Measurements from ENCODE around the gene EEF1A2.

EEF1A2 gene

DNA sequence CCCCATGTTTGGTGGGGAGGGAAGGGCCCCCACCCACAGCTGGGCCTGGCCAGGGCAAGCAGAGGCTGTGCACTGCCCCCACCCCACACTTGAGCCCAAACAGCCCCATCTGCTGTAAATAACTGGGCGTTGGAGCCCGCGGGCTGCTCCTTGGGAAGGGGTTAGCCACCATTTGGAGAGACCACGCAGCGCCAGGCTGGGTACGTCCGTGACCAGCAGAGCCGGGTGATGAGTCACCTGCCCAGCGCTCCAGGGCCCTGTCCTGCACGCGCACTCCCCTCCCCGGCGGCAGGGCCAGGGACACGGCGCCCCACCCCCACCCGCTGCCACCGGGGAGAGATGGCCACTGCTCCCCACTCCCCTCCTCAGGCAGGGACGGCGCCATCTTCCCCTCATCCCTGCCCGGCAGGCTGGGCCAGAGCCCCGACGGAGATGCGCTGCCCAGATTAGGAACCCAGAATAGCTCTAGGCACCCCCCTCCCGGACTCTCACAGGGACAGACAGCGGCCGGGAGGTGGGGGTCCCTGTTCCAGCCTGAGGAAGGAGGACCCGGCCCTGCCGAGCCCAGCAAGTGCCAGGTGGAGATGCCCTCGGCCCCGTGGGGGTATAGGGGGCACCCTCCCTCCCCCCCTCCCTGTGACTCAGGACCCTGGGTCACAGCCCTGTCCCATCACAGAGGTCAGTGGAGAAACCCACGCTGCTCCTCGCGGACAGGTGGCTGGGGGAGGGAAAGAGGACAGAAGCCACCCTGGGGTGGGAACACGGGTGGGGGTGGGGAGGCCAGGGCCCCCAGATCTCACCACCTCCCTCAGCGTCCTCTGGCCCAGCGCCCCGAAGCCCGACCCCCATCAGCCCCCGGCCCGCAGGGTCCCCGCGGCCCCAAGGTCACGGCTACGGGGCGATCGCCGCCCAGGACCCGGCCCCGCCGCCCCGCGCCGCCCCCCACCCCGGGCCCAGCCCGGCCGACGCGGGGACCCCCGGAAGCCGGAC is 642 bp downstream of the EEF1A2 start:
- peak; percentile 71 for DNase-seq

DNA sequence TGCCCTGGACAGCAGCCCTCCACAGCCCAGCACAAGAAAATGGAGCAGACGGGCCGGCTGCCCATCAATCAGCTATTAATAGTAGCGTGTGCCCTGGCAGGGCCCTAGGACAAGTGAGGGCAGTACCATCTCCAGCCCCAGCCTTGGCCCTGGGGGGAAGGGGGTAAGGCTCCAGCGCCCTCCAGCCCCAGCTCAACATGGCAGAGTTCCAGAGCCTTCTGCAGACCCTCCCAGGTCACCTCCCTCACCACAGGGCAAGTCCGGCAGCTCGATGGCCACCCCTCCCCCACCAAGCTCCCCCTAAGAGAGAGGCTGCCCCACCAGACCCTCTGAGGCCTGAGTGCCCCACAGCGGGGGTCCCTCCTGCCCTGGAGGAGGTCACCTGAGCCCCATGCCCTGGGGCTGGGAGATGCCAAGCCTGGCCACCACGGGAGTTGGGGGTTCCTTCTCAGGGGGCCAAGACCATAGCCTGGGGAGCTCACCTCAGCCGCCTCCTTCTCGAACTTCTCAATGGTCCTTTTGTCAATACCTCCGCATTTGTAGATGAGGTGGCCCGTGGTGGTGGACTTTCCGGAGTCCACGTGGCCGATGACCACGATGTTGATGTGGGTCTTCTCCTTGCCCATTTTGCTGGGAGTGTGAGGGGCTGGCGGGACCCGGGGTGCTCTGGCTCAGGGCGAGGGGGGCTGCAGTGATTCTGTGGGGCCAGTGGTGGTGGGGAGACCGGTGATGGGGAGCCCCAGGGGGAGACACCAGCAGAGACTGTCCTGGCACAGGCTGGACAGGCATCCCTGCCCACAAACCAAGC is 1.5 kb downstream of the EEF1A2 start:
- no peak for DNase-seq

DNA sequence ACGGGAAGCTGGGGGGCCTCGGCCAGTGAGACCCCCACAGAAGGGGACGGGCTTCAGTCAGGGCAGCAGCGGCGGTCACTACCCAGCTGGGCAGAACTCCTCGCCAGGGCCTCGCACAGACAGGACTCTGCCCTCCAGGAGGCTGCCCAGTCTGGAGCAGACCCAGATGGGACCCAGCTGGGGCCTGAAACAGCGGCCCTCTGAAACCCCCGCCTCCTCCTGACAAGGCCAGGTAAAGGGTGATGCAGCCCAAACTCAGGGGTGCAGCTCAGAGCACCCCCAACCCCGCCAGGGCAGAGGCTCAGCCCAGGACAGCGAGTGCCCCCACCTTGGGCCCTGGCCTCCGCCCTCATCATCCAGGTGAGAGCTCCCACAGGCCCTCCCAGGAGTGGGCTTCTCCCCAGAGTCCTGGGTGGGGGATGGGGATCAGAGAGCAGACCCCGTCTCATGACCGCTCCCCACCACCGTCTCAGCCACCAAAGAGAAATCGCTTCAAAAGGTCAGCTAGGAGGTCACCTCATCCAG is 2.2 kb downstream of the EEF1A2 start:
- DNase-seq = no peak

DNA sequence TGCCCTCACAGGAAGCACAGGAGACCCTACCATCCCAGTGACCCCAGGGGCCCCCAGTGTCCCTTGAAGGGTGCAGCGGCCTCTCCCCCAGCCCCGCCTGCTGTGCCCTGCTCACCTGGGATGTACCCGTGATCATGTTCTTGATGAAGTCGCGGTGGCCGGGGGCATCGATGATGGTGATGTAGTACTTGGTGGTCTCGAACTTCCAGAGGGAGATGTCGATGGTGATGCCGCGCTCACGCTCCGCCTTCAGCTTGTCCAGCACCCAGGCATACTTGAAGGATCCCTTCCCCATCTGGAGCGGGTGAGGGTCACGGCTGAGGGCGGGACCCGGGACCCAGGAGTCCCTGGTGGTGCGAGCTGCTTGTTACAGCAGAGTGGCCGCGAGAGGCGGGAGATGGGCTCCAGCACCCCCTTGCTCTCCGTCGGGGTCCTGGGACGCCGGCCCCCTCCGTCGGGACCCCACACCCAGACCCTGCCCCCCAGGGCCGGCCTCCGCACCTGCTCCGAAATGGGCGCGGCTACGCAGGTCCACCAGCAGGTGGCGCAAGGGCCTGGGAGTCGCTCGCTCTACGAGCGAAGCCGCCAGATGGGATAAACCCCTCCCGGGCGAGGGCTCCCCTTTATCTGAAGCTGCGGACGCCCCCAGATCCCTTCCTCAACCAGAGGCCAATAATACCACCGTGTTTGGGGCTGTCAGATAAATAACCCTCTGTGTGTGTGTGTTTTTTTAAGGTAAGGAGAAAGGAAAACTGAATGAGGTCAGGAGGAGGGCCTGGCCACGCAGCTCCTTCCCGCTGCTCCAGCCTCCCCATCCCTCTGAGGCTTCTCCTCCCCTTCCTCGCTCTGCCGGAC is 2.9 kb downstream of the EEF1A2 start:
- peak; percentile 51 for DNase-seq

DNA sequence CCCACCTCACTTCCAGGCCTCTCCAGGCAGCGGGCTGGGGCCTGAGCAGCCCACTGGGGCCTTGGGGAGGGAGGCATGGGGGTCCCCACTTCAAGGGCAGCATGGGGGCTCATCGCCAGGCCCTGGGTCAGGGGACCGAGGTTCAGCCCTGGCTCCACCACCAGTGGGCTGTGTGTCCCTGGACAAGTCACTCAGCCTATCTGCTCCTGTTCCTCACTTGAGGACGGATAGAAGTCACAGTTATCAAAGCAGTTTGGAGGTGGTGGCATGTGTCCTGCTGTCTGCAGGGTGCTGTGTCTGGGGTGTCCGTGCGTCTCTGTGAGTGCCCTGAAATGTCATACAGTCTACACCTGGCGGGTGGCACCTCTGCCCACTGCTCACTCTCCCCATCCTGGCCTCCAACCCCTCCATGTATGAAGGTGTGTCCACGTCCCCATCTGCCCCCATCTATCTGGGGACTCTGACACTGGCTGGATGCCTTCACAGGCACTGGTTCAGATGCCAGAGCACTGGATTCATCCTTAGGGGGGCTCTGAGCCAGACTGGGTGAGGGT is 3.6 kb downstream of the EEF1A2 start:
- no peak for DNase-seq

DNA sequence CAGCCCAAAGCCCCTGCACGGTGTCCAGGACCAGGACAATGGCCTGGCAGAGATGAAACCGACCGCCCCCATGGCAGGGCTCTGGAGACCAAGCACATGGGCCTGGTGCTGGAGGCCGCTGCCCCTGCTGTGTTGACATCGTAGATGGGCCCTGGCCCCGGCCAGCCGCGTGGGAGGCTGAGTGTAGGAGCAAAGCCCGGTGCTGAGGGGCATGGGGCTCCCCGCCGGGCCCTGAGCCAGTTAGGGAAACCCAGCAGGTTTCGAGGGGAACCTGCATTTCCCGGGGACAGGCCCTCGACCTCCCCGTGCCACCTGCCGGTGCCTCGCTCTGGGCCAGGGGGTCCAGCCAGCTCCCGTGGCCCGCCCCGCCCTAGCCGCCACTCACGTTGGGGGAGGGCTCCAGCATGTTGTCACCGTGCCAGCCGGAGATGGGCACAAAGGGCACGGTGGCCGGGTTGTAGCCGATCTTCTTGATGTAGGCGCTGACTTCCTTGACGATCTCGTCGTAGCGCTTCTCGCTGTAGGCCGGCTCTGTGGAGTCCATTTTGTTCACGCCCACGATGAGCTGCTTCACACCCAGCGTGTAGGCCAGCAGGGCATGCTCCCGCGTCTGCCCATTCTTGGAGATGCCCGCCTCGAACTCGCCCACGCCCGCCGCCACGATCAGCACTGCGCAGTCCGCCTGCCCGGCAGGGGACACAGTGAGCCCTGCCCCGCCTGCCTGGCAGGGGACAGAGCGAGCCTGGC is 4.3 kb downstream of the EEF1A2 start:
- DNase-seq = no peak

DNA sequence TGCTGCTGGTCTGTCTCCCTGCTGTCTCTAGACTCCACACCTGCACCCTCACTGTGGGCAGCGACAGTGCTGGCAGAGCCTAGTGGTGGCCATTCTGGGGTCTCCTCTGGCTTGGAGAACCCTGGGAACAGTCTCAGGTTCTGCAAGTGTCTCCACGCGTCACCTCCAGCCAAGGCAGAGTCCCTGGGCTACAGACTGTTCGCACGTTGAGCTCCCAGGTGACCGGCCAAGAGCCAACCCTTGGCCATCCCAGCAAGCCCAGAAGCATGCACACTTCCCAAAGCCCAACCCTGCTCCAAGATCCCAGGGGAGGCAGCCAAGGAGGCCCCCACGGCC is 4.8 kb downstream of the EEF1A2 start:
- no peak for DNase-seq

DNA sequence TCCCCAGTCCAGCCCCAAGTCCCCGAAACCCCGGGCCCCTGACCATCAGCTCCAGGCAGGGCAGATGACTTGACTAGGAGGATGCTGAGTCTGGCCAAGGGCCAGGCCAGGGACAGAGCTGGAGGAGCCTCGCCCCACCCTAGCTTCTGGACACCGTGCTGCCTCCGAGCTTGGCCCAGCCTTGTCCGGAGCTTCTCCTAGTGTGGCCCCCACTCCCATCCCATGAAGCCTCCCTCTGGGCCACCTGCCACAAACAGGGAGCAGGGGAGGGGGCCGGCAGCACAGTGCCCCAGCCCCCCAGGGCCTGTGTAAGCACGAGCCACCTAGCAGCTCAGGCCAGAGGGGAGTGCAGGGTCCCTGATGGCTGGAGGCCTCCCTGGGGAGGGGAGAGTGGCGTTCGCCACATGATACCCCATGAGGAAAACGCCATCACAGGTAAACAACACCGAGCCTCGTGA is 5.3 kb downstream of the EEF1A2 start:
- no peak for DNase-seq

DNA sequence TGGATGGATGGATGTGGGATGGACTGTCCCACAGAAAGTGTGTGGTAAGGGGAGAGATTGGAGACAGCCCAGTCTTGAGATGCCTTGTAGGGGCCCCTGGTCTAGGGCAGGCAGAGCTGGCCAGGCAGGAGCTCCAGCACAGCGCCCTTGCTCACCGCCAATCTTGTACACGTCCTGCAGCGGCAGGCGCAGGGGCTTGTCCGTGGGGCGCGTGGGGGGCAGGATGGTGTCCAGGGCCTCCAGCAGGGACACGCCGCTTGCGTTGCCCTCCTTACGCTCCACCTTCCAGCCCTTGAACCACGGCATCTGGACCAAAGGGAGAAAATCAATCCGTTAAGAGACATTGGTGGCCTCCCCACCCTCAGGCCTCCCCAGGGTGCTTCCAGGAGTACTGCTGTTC is 5.9 kb downstream of the EEF1A2 start:
- no peak for DNase-seq

DNA sequence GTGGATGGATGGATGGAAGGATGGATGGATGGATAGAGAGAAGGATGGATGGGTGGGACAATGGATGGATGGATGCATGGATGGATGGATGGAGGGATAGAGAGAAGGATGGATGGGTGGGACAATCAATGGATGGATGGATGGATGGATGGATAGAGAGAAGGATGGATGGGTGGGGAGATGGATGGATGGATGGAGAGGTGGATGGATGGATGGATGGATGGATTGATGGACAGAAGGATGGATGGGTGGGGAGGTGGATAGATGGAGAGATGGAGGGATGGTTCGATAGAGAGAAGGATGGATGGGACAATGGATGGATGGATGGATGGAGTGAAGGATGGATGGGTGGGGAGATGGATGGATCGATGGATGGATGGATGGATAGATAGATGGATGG is 6.4 kb downstream of the EEF1A2 start:
- DNase-seq = no peak

DNA sequence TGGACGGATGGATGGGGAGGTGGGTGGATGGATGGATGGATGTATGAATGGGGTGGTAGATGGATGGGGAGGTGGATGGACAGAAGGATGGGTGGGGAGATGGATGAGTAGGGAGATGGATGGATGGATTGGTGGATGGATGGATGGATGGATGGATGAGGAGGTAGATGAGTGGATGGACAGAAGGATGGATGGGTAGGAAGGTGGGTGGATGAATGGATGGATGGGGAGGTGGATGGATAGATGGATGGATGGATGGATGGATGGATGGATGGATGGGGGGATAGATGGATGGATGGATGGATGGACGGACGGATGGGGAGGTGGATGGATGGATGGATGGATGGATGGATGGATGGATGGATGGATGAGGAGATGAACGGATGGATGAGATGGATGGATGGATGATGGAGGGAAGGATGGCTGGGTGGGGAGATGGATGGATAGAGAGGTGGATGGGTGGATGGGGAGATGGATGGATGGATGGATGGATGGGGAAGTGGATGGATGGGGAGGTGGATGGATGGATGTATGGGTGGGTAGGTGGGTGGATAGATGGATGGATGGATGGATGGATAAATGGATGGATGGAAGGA is 7.2 kb downstream of the EEF1A2 start:
- DNase-seq = no peak

DNA sequence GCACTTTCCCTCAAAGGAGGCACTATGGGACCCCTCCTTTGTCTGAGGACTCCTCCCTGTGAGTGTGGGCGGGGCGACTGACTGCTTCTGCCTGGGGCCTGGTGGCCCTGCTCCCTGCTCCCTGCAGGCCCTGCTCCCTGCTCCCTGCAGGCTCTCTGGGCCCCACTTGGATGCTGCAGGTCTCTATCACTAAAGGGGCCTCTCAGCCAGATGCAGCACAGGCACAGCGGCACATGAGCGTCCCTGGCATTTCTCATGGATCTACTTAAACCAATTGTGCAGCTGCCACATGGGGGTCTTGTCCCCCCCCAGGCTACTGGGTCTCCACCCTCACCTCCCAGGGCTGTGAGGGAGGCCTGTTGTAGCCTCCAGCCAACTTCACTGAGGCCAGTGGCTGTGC is 7.8 kb downstream of the EEF1A2 start:
- DNase-seq = no peak

DNA sequence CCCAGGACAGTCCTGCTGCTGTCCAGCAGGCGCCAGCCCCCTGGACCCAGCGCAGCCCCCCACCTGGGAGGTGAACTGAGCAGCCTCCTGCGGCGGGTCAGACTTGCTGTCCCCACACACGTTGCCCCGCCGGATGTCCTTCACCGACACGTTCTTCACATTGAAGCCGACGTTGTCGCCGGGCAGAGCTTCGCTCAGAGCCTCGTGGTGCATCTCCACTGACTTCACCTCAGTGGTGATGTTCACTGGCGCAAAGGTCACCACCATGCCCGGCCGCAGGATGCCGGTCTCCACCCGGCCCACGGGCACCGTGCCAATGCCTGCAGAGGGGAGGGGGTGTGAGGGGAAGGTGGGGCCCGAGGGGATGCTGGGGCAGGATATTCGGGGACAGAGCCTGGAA is 8.5 kb downstream of the EEF1A2 start:
- DNase-seq = no peak

DNA sequence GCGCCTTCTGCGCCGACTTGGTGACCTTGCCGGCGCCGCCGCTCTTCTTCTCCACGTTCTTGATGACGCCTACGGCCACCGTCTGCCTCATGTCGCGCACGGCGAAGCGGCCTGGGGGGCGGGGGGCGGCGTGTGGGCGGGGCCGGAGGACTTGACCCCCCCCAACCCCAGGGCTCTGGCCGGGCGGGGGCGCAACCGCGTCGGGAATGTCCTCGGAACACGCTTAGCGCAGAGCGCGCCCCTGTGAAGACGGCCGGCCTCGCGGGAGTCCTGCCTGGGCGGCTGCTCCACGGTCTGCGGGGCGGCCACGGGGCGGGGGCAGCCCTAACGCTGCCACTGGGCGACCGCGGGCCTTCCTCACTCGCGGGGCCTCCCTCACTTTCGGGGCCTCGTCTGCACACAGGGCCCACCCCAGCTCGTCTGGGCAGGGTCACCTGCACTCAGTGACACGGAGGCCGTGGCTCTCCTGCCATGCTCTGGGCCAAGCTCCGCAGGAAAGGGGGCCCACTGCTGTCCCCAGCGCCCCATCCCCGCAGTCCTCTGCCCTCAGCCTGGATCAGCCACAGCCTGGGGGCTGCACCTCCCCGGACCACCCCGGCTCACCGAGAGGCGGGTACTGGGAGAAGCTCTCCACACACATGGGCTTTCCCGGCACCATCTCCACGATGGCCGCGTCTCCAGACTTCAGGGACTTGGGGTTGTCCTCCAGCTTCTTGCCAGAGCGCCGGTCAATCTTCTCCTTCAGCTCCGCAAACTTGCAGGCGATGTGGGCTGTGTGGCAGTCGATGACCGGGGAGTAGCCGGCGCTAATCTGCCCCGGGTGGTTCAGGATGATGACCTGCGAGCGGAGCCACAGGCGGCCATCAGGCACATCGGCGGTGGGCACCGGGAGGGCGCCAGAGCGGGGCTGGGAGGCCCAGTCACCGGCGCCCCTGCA is 10.3 kb downstream of the EEF1A2 start:
- DNase-seq = no peak

DNA sequence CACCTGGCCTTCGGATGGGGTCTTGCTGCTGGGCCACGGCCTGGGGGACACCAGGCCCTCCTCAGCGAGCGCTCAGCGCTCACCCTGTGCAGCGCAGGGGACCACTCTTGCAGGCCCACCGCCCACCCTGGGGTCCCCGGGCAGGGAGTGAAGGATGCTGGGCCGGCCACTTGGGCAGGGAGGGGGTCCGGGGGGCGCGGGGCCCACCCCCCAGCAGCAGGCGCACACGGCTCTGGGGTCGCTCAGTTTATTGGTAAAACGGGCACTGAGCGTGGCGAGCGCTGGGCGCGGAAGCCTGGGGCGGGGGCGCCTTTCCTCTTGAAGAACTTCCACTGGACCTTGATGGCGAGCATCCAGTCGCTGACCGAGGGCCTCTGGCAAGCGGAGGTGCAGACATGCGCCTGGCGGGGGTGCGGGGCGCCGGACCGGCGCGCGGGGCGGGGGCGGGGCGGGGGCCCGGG is 11.1 kb downstream of the EEF1A2 start:
- DNase-seq = no peak

DNA sequence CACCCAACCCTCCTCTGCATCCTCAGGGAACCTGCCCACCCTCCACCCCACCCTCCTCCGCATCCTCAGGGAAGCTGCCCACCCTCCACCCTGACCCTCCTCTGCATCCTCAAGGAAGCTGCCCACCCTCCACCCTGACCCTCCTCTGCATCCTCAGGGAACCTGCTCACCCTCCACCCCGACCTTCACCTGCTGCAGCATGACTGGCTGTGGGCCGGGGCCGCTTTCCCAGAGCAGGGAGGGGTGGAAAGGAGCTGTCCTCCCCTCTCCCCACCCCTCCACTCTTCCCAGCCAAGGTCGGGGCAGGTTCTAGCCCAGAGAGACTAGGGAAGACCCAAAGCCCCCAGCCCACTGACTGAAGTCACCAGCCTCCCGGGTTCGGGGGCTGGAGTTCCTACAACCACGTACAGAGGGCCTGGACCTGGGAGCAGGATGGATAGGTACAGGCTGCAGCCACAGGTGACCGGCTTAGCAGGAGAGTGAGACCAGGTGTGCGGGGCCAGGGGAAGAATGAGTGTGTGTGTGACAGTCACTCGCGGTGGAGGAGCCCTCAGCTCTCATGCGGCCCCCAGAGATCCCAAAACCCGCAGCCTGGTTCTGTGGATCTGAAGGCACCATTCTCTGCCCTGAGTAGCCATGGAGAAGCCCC is 11.6 kb downstream of the EEF1A2 start:
- no peak for DNase-seq

DNA sequence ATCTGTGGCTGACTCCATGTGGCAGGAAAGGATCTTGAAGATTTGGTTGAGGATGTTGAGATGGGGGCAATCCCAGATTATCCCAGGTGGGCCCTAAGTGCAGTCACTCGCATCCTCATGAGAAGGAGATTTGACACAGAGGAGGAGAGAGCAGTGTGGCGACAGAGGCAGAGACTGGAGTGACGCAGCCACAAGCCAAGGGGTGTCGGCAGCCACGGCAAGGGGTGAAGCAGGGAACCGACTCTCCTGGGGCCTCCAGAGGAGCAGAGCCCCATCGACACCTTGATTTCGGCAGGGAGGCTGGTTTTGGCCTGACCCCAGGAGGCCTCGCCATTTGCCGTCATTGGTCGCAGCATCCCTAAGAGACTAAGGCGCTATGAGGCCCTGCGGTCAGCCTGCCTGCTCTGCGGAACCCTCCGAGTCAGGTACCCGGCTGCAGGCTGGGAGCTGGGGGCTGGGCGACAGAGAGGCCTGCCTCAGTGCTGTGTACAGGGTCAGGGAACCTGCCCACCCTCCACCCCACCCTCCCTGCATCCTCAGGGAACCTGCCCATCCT is 12.5 kb downstream of the EEF1A2 start:
- DNase-seq = no peak

DNA sequence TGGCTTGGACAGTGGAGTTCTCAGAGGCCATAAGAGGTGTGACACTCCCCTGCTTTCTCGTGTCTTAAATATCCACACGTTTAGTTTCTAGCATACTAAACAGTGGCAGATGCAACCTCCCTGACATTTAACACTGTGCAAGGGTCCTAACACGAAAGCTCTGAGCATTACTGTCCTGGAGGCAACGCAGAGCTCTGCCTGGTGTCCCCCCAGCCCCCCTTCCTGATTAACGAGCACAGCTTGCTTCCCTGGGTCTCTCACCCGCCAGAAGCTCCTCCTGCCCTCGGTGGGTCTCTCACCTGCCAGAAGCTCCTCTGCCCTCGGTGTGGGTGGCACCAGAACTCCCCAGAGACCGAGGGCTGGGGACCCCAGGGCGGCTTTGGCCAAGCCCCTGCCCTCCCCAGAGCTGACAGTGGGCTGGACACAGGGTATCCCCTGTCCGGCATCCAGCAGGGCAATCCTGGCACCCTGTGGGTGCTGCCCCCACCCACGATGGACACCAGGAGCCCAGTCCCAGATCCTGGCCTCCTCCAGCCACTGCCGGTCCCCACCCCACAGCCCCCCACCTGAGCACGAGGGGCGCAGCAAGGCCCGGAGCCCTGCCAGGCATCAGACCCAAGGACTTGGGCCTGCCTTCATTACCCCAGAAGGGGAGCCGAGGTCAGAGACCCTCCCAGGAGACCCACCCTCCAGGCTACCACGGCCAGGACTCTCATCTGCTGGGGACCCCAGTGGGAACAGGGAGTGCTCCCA is 14.1 kb downstream of the EEF1A2 start:
- no peak for DNase-seq
